ENCODE data around the gene OR4C13.
A peak's percentile ranks its signal among the peaks of the same experiment; 100 is the strongest.
"Not testable (repeated sequence)": the region's sequence is repeated elsewhere in the genome, so short reads cannot be mapped to it uniquely, and the experiment has no call there.

The OR4C13 gene

DNA sequence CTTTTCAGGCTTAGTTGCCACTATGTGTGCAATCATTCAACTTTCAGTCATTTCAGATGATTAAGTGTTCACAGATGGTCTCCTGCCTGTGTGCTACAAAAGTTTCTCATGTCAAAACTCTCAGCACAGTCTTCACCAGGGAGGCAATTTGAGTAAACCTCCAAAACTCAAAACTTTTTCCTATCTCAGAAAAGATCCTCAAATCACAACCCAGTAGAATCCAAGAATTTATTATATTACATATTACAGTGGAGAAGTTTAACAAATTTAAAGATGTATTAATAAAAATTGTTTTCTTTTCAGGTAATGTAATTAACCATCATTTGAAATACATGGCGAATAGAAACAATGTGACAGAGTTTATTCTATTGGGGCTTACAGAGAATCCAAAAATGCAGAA is at the start of gene OR4C13:
TSS of gene OR4C13 (plus strand) at position 301 of the 400 bp plus-strand sequence. CDS start at position 333, 32 bp downstream.
- TF ChIP-seq, protein P1, sequence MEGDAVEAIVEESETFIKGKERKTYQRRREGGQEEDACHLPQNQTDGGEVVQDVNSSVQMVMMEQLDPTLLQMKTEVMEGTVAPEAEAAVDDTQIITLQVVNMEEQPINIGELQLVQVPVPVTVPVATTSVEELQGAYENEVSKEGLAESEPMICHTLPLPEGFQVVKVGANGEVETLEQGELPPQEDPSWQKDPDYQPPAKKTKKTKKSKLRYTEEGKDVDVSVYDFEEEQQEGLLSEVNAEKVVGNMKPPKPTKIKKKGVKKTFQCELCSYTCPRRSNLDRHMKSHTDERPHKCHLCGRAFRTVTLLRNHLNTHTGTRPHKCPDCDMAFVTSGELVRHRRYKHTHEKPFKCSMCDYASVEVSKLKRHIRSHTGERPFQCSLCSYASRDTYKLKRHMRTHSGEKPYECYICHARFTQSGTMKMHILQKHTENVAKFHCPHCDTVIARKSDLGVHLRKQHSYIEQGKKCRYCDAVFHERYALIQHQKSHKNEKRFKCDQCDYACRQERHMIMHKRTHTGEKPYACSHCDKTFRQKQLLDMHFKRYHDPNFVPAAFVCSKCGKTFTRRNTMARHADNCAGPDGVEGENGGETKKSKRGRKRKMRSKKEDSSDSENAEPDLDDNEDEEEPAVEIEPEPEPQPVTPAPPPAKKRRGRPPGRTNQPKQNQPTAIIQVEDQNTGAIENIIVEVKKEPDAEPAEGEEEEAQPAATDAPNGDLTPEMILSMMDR (IDR thresholded peaks at IDR 0.05), result no peak
- TF ChIP-seq ZFX (IDR thresholded peaks at IDR 0.05; ENCODE audit: borderline replicate concordance), result no peak
- H3K27ac ChIP-seq, result no peak within 1 kb of the TSS

DNA sequence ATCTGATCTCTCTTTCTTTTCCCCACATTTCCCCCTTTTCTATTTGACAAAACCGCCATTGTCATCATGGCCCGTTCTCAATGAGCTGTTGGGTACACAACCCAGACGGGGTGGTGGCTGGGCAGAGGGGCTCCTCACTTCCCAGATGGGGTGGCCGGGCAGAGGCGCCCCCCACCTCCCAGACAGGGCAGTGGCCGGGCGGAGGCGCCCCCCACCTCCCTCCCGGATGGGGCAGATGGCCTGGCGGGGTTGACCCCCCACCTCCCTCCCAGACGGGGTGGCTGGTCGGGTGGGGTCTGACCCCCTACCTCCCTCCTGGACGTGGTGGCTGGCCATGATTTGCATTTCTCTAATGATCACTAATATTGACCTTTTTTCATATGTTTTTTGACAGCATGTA is 40.7 kb upstream of the OR4C13 start:
- not testable (repeated sequence) for H3K27ac ChIP-seq

DNA sequence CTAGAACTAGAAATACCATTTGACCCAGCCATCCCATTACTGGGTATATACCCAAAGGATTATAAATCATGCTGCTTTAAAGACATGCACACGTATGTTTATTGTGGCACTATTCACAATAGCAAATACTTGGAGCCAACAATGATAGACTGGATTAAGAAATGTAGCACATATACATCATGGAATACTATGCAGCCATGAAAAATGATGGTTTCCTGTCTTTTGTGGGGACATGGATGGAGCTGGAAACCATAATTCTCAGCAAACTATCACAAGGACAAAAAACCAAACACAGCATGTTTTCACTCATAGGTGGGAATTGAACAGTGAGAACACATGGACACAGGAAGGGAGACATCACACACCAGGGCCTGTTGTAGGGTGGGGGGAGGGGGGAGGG is 3.5 kb upstream of the OR4C13 start:
- H3K27ac ChIP-seq, result not testable (repeated sequence)

DNA sequence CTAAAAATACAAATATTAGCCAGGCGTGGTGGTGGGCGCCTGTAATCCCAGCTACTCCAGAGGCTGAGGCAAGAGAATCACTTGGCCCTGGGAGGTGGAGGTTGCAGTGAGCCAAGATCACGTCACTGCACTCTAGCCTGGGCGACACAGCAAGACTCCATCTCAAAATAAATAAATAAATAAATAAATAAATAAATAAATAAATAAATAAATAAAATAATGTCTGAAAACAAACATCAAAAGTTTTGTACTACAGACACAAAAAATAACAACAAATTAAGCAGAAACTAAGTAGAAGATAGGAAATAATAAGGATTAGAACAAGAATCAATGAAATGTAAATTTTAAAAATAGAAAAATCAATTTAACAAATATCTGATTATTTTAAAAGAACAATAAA is 21.2 kb downstream of the OR4C13 start:
- H3K27ac ChIP-seq, result not testable (repeated sequence)

DNA sequence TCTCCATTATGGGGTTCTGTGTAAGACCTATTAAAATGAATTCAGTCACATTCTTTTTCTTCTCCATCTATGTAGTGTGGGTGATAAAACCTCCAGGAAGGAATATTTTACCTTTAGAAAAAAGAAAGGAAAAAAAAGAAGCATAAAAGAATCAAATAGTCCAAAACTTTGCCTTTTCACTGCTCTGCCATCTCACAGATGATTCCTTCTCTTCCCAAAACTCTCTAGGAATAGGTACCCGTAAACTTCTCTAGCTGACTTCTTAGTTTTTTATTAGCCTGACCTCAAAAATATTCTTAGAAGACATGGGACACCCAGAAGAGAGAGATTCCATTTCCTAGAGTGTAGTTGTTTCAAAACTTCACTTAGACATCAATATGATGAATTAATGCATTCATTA is 30.2 kb downstream of the OR4C13 start, which contains the start of gene OR4C12:
TSS of gene OR4C12 (minus strand) at position 101 of the 400 bp plus-strand sequence. CDS start at position 67, 34 bp downstream.
- not testable (repeated sequence) for H3K27ac ChIP-seq

DNA sequence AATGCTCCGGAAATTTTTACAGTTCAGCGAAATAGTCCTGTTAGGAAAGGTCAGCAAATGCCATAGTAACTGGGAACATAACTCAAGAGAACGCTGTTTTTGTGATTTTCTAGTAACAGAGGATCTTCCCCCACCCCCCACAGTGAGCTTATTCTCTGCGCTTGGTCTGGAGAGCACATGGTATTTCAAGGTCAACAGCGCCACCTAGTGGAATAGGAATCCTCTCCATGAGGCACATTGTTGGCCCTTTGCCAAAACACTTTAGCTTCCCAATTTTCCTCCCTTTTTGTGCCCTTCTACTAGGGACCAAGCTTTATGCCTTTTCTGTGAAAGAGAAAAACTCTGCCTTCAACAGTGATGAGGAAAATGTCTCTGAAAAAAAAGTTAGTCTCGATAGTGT is 43.4 kb downstream of the OR4C13 start:
- TF ChIP-seq, protein P1 (IDR thresholded peaks at IDR 0.05), result peak; percentile 67
- no peak for TF ChIP-seq ZFX (IDR thresholded peaks at IDR 0.05; ENCODE audit: borderline replicate concordance)
- no peak overlapping the region for H3K27ac ChIP-seq

All from 22Rv1 (cell line).